Endothelial cell of umbilical vein (primary cell): ENCODE measurements around the gene TMIE. TPM values are rescaled to one million over a fixed set of nuclear protein-coding genes. Genes with fewer than 3 reads are reported as not detected.

Source experiments
- BruUV-seq: library from RNA; stranded (reverse); fragments of 400-500 nt; replicated peaks from 2 replicates; lab custom pipeline; 2021; lab: Mats Ljungman, UMichigan
- CTCF ChIA-PET: fragments of 300-600, 350-600 bp; sonication (Branson Sonifier 250); formaldehyde crosslinking; loops from one replicate; lab custom pipeline; 2021; ENCODE audit warnings: antibody characterized with exemption, inconsistent platforms; lab: Charles Lee
- POLR2A ChIA-PET: fragments of 300-600, 350-600 bp; sonication (Branson Sonifier 250); formaldehyde crosslinking; loops from one replicate; lab custom pipeline; 2021; ENCODE audit warnings: antibody characterized with exemption, inconsistent platforms; lab: Charles Lee
- DNase-seq: peaks from one replicate; pipeline ENCODE4 v3.0.0-alpha.2; 2011; ENCODE audit warnings: low read depth, low spot score
- FAIRE-seq: peaks from 2 replicates; lab custom pipeline; 2011; peaks lifted over from hg19 to GRCh38; lab: Jason Lieb, UNC
- H2AFZ ChIP-seq: 2 replicates; pipeline ENCODE4 v1.6.0; 2012; ENCODE audit warnings: low read depth, low read length, control low read depth, inconsistent platforms
- H3K27ac ChIP-seq: 2 replicates; pipeline ENCODE4 v1.5.1; 2011; ENCODE audit warnings: low read depth, mild to moderate bottlenecking, control low read depth, low read length, moderate library complexity; ENCODE audit not compliant: insufficient read depth
- H3K27me3 ChIP-seq, 2 experiments: 2 replicates each; pipeline versions ENCODE4 v1.6.0 to v1.6.1; 2011; ENCODE audit warnings: low read length in 2 of 2, mixed read lengths in 1 of 2; ENCODE audit not compliant: control insufficient read depth in 2 of 2, insufficient read depth in 2 of 2
- H3K36me3 ChIP-seq, 2 experiments: 2 replicates in 1 of 2; 3 replicates in 1 of 2; pipeline ENCODE4 v1.5.1; 2011; ENCODE audit warnings: low read length in 2 of 2, mild to moderate bottlenecking in 1 of 2, moderate library complexity in 1 of 2; ENCODE audit not compliant: control insufficient read depth in 2 of 2, insufficient read depth in 2 of 2; ENCODE audit errors: extremely low read depth in 1 of 2
- H3K4me1 ChIP-seq: 3 replicates; pipeline ENCODE4 v1.5.1; 2011; ENCODE audit warnings: mild to moderate bottlenecking, low read length; ENCODE audit not compliant: control insufficient read depth, insufficient read depth; ENCODE audit errors: extremely low read depth
- H3K4me2 ChIP-seq: 2 replicates; pipeline ENCODE4 v1.6.1; 2011; ENCODE audit warnings: low read length, control low read depth, mixed read lengths; ENCODE audit not compliant: insufficient read depth
- H3K4me3 ChIP-seq, 3 experiments: fragments of 200-600 bp in 1 of 3; sonication (generic), shearing (Covaris generic) in 1 of 3; replicated peaks in 1 of 3; 2 replicates each; pipeline ENCODE4 v1.5.1; 2011 to 2016; ENCODE audit warnings: control low read depth in 3 of 3, low read length in 3 of 3, mild to moderate bottlenecking in 2 of 3, inconsistent platforms in 1 of 3, low read depth in 1 of 3, moderate library complexity in 1 of 3; ENCODE audit not compliant: insufficient read depth in 1 of 3
- H3K79me2 ChIP-seq: 2 replicates; pipeline ENCODE4 v1.6.0; 2012; ENCODE audit warnings: low read length, inconsistent platforms; ENCODE audit not compliant: control insufficient read depth, insufficient read depth
- H3K9ac ChIP-seq: replicated peaks from 2 replicates; pipeline ENCODE3; 2011; ENCODE audit warnings: low read length, control low read depth; ENCODE audit not compliant: insufficient read depth; ENCODE audit errors: extremely low read depth
- H3K9me1 ChIP-seq: replicated peaks from 3 replicates; pipeline ENCODE4 v1.6.0; 2011; ENCODE audit warnings: mild to moderate bottlenecking, low read length; ENCODE audit not compliant: control insufficient read depth, insufficient read depth; ENCODE audit errors: extremely low read depth
- H3K9me3 ChIP-seq: replicated peaks from 2 replicates; pipeline ENCODE4 v1.5.1; 2012; ENCODE audit warnings: low read length, inconsistent platforms; ENCODE audit not compliant: control insufficient read depth, insufficient read depth
- H4K20me1 ChIP-seq: replicated peaks from 2 replicates; pipeline ENCODE3; 2011; ENCODE audit warnings: mild to moderate bottlenecking, low read length; ENCODE audit not compliant: control insufficient read depth, insufficient read depth; ENCODE audit errors: extremely low read depth
- CTCF ChIP-seq, 2 donors: IDR thresholded peaks; 1 replicate in 1 of 2; 2 replicates in 1 of 2; pipeline ENCODE4 v1.5.1; 2011; ENCODE audit warnings: low read length in 2 of 2, mild to moderate bottlenecking in 2 of 2, moderate library complexity in 2 of 2, control low read depth in 1 of 2, inconsistent platforms in 1 of 2, low read depth in 1 of 2; ENCODE audit not compliant: insufficient read depth in 1 of 2; ENCODE audit errors: extremely low read depth in 1 of 2
- EZH2 ChIP-seq: IDR thresholded peaks from 2 replicates; pipeline ENCODE4 v1.6.1; 2012; ENCODE audit warnings: borderline replicate concordance, low read depth, mild to moderate bottlenecking, moderate library complexity, low read length, inconsistent platforms; ENCODE audit not compliant: severe bottlenecking
- GATA2 ChIP-seq: IDR thresholded peaks from 2 replicates; pipeline ENCODE4 v1.7.0; 2011; ENCODE audit warnings: low read depth, mild to moderate bottlenecking, moderate library complexity, mixed read lengths, low read length; ENCODE audit not compliant: insufficient read length, insufficient read depth
- MAX ChIP-seq: IDR thresholded peaks from 2 replicates; pipeline ENCODE4 v1.6.1; 2011; ENCODE audit not compliant: insufficient read depth, insufficient read length
- MYC ChIP-seq: IDR thresholded peaks from one replicate; pipeline ENCODE4 v1.6.1; 2011; ENCODE audit warnings: mild to moderate bottlenecking, low read depth, low read length
- POLR2A ChIP-seq: IDR thresholded peaks from 2 replicates; pipeline ENCODE4 v1.6.1; 2012; ENCODE audit warnings: low read depth, mild to moderate bottlenecking, control low read depth, low read length
- POLR2AphosphoS5 ChIP-seq: IDR thresholded peaks from 2 replicates; pipeline ENCODE4 v1.6.1; 2012; ENCODE audit warnings: low read depth, mild to moderate bottlenecking, control low read depth, low read length, moderate library complexity; ENCODE audit not compliant: insufficient read depth
- dilution Hi-C: fragments of 300-500 bp; cut with MboI; formaldehyde crosslinking; loops from one replicate; pipeline ENCODE4 v1.15.0; 2019; ENCODE audit warnings: low sequenced_read_pairs; ENCODE audit not compliant: extremely low pct_ligation_motif_present
- intact Hi-C: fragments of 100-400 bp; cut with micrococcal nuclease; formaldehyde crosslinking; loops from one replicate; pipeline ENCODE4 v1.10.0; 2022
- polyA plus RNA-seq, 4 experiments: library from polyadenylated mRNA; depleted of rRNA in 3 of 4; stranded (reverse) in 3 of 4; unstranded in 1 of 4; fragments of >200 nt; gene quantifications; 2 replicates each; pipeline versions ENCODE4 v1.2.1 to v1.2.3, GENCODE V29; 2011 to 2012; ENCODE audit warnings: missing spikeins in 1 of 4
- total RNA-seq: library from RNA; stranded (reverse); gene quantifications from 2 replicates; pipeline ENCODE4 v1.2.3, GENCODE V29; 2021

The TMIE gene
- total and polyA plus RNA-seq, 2 donors (not counting 3 experiments of a cell fraction or from before 2014, with no cell fraction given): 0.15 to 0.27 TPM

- Histone ChIP-seq H3K27me3 (no peaks in the 10 kb centered on the region), H3K9ac (no peak overlapping the region), H3K36me3 (no peaks in the 10 kb centered on the region), H3K27ac (no peak overlapping the region), H3K9me1 (no peaks in the 10 kb centered on the region), H2AFZ (no peak overlapping the region), H3K79me2 (no peaks in the 10 kb centered on the region), H4K20me1 (no peaks in the 10 kb centered on the region), H3K9me3 (no peaks in the 10 kb centered on the region), H3K4me2 (no peak overlapping the region), H3K4me1 (no peaks in the 10 kb centered on the region), H3K4me3 (no peak overlapping the region)
- no peak for DNase-seq
- ChIA-PET POLR2A (no interaction called here), CTCF (interaction anchor here (1.5 kb wide), 1 partner anchor 13 kb away, joined by 4 read pairs; the partner anchor contains the start of gene ALS2CL)
- FAIRE-seq: no peak
- TF ChIP-seq MYC (no peak), MAX (no peak), EZH2 (no peak), POLR2AphosphoS5 (no peak), POLR2A (no peak), CTCF (IDR thresholded peaks at IDR 0.05; ENCODE audit: extremely low read depth in 1 of 2, insufficient read depth in 1 of 2, low read depth in 1 of 2, low read length in 2 of 2) (no peak), GATA2 (no peak)
- dilution Hi-C loops: no loop called here
- no TSS peak for BruUV-seq
- intact Hi-C loops: no loop called here
Observed at GRCh38 chr3:46679681-46680080, 21.5 kb upstream of the TMIE start.
